Esophagus squamous epithelium (tissue), 5 donors: Measurements from ENCODE around the gene GRID2. TPM values are rescaled to one million over a fixed set of nuclear protein-coding genes. Genes with fewer than 3 reads are reported as not detected.

ENCODE experiments used
- DNase-seq: peaks from one replicate; lab custom pipeline; 2025; lab: John Stamatoyannopoulos, UW
- H3K27ac ChIP-seq, 4 donors: fragments of 200-600 bp; sonication (generic); one replicate each; pipeline ENCODE4 v1.5.1; 2016 to 2019; ENCODE audit warnings: mild to moderate bottlenecking in 1 of 4
- H3K27me3 ChIP-seq, 4 donors: fragments of 200-600 bp; sonication (generic); 1 replicate in 3 of 4; 2 replicates in 1 of 4; pipeline versions ENCODE4 v1.5.1 to v1.6.0; 2017 to 2021; ENCODE audit warnings: antibody characterized with exemption in 1 of 4
- H3K36me3 ChIP-seq, 3 donors: fragments of 200-600 bp; sonication (generic); one replicate each; pipeline ENCODE4 v1.5.1; 2016 to 2019
- H3K4me1 ChIP-seq, 3 donors: fragments of 200-600 bp; sonication (generic); one replicate each; pipeline ENCODE4 v1.5.1; 2017 to 2019
- H3K4me3 ChIP-seq, 4 donors: fragments of 200-600 bp; sonication (generic); 1 replicate in 3 of 4; 2 replicates in 1 of 4; pipeline ENCODE4 v1.5.1; 2016 to 2019; ENCODE audit warnings: mild to moderate bottlenecking in 2 of 4, moderate library complexity in 1 of 4
- H3K9me3 ChIP-seq, 3 donors: fragments of 200-600 bp; sonication (generic); one replicate each; pipeline ENCODE4 v1.5.1; 2016 to 2019
- POLR2A ChIP-seq, 4 donors: fragments of 450-650 bp; IDR thresholded peaks; one replicate each; pipeline ENCODE4 v1.6.1; 2017; ENCODE audit warnings: antibody characterized with exemption in 4 of 4, mild to moderate bottlenecking in 4 of 4, moderate library complexity in 3 of 4
- WGBS, 2 donors: methylation state at CpG; one replicate each; pipeline ENCODE4 v1.1.5; 2018; 5-methylcytosine and 5-hydroxymethylcytosine counted together
- intact Hi-C: fragments of 100-400 bp; cut with DNase I; formaldehyde crosslinking; loops from one replicate; pipeline ENCODE4 v1.15.0; 2022
- total RNA-seq, 4 donors: library from RNA; depleted of rRNA; stranded (reverse); fragments of >200 nt; gene quantifications; one replicate each; pipeline ENCODE4 v1.1.0, GENCODE V29; 2016
- TF ChIP-seq, protein P1 (sequence below), 6 experiments: fragments of 450-650 bp in 4 of 6; fragments of 200-600 bp in 2 of 6; sonication (generic) in 2 of 6; IDR thresholded peaks; one replicate each; pipeline ENCODE4 v1.5.1; 2016 to 2019; ENCODE audit warnings: antibody characterized with exemption in 6 of 6, mild to moderate bottlenecking in 4 of 6, moderate library complexity in 4 of 6
- donor health status: DM: yes; HTN: yes; CAD: no.

Gene GRID2
- total RNA-seq, 4 donors from 2014 or later = not detected

DNA sequence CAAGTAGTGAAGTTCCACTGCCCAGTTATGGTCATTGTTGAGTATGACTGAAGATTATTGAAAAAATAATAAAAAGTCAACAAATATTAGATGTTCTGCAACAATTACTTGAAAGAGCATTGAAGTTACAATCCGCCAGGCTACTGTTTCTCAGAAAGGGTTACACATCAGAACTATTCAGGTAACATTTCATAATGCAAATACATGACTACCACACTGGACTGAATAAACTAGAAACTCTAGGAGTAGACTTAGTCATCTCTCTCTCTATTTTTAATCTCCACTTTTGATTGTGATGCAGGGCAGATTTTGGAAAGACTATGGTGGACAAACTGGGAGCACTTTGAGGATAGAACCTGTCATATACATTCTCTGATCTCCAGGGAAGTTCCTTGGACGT lies 776.5 kb downstream of the GRID2 start:
- TF ChIP-seq, protein P1, sequence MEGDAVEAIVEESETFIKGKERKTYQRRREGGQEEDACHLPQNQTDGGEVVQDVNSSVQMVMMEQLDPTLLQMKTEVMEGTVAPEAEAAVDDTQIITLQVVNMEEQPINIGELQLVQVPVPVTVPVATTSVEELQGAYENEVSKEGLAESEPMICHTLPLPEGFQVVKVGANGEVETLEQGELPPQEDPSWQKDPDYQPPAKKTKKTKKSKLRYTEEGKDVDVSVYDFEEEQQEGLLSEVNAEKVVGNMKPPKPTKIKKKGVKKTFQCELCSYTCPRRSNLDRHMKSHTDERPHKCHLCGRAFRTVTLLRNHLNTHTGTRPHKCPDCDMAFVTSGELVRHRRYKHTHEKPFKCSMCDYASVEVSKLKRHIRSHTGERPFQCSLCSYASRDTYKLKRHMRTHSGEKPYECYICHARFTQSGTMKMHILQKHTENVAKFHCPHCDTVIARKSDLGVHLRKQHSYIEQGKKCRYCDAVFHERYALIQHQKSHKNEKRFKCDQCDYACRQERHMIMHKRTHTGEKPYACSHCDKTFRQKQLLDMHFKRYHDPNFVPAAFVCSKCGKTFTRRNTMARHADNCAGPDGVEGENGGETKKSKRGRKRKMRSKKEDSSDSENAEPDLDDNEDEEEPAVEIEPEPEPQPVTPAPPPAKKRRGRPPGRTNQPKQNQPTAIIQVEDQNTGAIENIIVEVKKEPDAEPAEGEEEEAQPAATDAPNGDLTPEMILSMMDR (IDR thresholded peaks at IDR 0.05) = no peak
- no peak for TF ChIP-seq POLR2A (IDR thresholded peaks at IDR 0.05)
- 58 to 64% methylated on average over 2 of the region's 2 CpGs for WGBS, 2 donors
- intact Hi-C loops = no loop called here
- no peaks in the 10 kb centered on the region for H3K9me3 ChIP-seq
- no peaks in the 10 kb centered on the region for H3K27me3 ChIP-seq
- no peak overlapping the region for H3K4me3 ChIP-seq
- no peaks in the 10 kb centered on the region for H3K4me1 ChIP-seq
- H3K27ac ChIP-seq = no peak overlapping the region
- no peaks in the 10 kb centered on the region for H3K36me3 ChIP-seq
- no peak for DNase-seq

DNA sequence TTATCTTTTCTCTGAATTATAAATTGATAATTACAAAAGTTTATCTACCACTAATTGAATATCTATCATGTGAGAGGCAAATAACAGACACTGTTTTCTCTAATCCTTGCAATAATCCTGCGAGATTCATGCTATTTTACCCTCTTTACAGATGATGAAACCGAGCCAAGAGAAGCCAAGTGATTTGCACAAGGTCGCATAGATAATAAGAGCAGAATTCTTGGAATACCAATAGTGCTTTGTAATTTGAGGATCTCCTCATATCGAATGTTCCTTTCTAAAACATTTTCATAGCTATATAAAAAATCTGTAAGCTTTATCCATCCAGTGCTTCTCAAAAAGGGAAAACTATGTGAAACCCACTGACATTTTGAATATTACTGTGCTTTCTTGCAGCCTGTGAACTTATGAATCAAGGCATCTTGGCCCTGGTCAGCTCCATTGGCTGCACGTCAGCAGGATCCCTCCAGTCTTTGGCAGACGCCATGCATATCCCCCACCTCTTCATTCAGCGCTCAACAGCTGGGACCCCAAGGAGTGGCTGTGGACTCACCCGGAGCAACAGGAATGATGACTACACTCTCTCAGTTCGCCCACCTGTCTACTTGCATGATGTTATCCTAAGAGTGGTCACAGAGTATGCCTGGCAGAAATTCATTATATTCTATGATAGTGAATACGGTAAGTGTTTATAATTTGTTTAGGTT lies 781.0 kb downstream of the GRID2 start:
- WGBS, 2 donors = 76 to 85% methylated on average over 10 of the region's 10 CpGs
- Histone ChIP-seq H3K4me3 (no peak overlapping the region), H3K4me1 (peaks cover 0 to 6% (median 0%) of the 10 kb centered on the region in 3 donors), H3K27me3 (no peaks in the 10 kb centered on the region), H3K36me3 (no peaks in the 10 kb centered on the region), H3K27ac (no peak overlapping the region), H3K9me3 (no peaks in the 10 kb centered on the region)
- no peak for DNase-seq
- intact Hi-C loops = no loop called here
- TF ChIP-seq, protein P1 (IDR thresholded peaks at IDR 0.05) = no peak
- TF ChIP-seq POLR2A (IDR thresholded peaks at IDR 0.05) = no peak

DNA sequence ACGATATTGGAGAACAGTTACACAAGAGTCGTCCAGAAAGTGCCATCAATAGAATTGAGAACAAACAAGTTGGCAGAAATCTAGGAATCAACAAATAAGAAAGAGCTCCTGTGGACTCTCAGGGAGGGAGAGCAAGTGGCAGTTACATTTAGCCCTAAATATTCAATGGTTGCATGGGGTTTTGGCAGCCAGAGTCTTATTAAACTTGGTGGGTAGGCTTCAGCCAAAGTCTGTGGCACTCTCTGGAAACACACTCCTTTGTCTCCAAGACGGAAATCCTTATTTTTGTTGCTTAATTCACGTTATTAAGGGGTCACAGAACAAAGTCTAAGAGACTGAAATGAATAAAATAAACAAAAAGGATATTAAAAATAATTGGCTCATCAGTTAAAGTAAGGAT lies 782.6 kb downstream of the GRID2 start:
- Histone ChIP-seq H3K4me3 (no peak overlapping the region), H3K27me3 (no peaks in the 10 kb centered on the region), H3K9me3 (no peaks in the 10 kb centered on the region), H3K27ac (no peak overlapping the region), H3K4me1 (peaks cover 0 to 6% (median 0%) of the 10 kb centered on the region in 3 donors), H3K36me3 (no peaks in the 10 kb centered on the region)
- TF ChIP-seq POLR2A (IDR thresholded peaks at IDR 0.05) = no peak
- TF ChIP-seq, protein P1 (IDR thresholded peaks at IDR 0.05) = no peak
- no peak for DNase-seq
- 55 to 71% methylated on average over 4 of the region's 4 CpGs for WGBS, 2 donors
- intact Hi-C loops = no loop called here

DNA sequence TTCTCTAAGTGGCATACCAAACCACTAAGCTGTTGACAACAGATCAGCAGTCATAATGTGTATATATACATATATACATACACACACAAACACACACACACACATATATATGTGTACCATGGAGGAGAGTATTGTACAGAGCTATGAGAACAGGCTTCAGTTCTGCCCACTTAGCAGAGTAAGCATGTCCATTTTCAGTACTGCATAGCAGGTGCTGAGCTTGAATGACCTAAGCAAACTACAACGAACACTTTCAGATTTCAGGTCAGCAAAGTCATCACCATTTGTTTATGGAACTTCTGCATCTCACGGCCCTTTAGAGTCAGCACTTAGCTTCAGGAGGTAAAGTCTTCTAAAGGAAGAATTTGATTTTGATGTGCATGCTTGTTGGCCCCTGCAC lies 789.0 kb downstream of the GRID2 start:
- Histone ChIP-seq H3K36me3 (no peaks in the 10 kb centered on the region), H3K4me1 (peaks cover 0 to 3% (median 0%) of the 10 kb centered on the region in 3 donors), H3K9me3 (no peaks in the 10 kb centered on the region), H3K4me3 (no peak overlapping the region), H3K27ac (no peak overlapping the region), H3K27me3 (no peaks in the 10 kb centered on the region)
- no peak for DNase-seq
- TF ChIP-seq, protein P1 (IDR thresholded peaks at IDR 0.05) = no peak
- TF ChIP-seq POLR2A (IDR thresholded peaks at IDR 0.05) = no peak
- 91 to 92% methylated on average over 2 of the region's 2 CpGs for WGBS, 2 donors
- intact Hi-C loops = no loop called here

DNA sequence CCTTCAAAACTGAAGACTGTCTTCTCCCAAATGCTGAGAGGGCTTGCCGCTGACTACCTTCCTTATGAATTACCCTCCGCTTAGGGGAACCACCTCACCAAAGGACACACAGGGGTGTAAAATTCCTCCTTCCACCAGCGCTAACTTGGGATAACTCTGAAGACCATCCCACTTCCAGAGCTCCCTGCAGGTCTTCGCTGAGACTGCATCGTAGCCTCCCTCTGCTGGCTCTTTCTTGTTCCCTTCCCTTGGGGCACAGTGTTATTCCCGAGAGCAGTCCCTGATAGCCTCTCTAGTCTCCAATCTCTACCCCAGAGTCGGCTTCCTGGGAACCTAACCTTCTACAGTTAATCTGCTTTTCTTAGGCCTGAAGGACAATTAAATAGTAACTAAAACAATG lies 799.3 kb downstream of the GRID2 start:
- Histone ChIP-seq H3K27me3 (no peaks in the 10 kb centered on the region), H3K9me3 (no peaks in the 10 kb centered on the region), H3K4me1 (no peaks in the 10 kb centered on the region), H3K4me3 (no peak overlapping the region), H3K36me3 (no peaks in the 10 kb centered on the region), H3K27ac (no peak overlapping the region)
- no peak for DNase-seq
- intact Hi-C loops = no loop called here
- TF ChIP-seq, protein P1 (IDR thresholded peaks at IDR 0.05) = no peak
- TF ChIP-seq POLR2A (IDR thresholded peaks at IDR 0.05) = no peak
- WGBS, 2 donors = 86 to 95% methylated on average over 6 to 7 of the region's 7 CpGs
